CD4-positive, CD25-positive, alpha-beta regulatory T cell (primary cell): ENCODE data around the gene DNAJC30. TPM values are rescaled to one million over a fixed set of nuclear protein-coding genes. Genes with fewer than 3 reads are reported as not detected.
"Not testable (repeated sequence)": the region's sequence is repeated elsewhere in the genome, so short reads cannot be mapped to it uniquely, and the experiment has no call there.

Source experiments
- ATAC-seq, 2 donors: fragments of 150-1000 bp; cut with Tn5 transposase; one replicate each; pipeline ENCODE4 v1.10.0; 2021; ENCODE audit warnings: low read depth in 2 of 2, moderate number of reproducible peaks in 2 of 2, moderate library complexity in 1 of 2
- DNase-seq, 3 donors: peaks; one replicate each; pipeline versions ENCODE4 v3.0.0 to v3.0.0-alpha.2; 2012 to 2022; ENCODE audit warnings: mixed read lengths in 1 of 3
- H3K27ac ChIP-seq: one replicate; pipeline ENCODE4 v1.7.0; 2013; ENCODE audit warnings: mild to moderate bottlenecking, low read length; ENCODE audit not compliant: insufficient read depth, poor library complexity, severe bottlenecking
- H3K27me3 ChIP-seq: one replicate; pipeline ENCODE4 v1.7.0; 2013; ENCODE audit warnings: low read length; ENCODE audit not compliant: control insufficient read depth, insufficient read depth
- H3K36me3 ChIP-seq: one replicate; pipeline ENCODE4 v1.7.0; 2013; ENCODE audit warnings: mild to moderate bottlenecking, low read length, moderate library complexity; ENCODE audit not compliant: control insufficient read depth, insufficient read depth
- H3K4me1 ChIP-seq: 2 replicates; pipeline ENCODE4 v1.7.0; 2013; ENCODE audit warnings: mild to moderate bottlenecking, low read length; ENCODE audit not compliant: insufficient read depth, control insufficient read depth, poor library complexity, severe bottlenecking
- H3K4me3 ChIP-seq: one replicate; pipeline ENCODE4 v1.7.0; 2013; ENCODE audit warnings: low read depth, mild to moderate bottlenecking, low read length, moderate library complexity
- H3K9me3 ChIP-seq, 2 experiments: 1 replicate in 1 of 2; 2 replicates in 1 of 2; pipeline ENCODE4 v1.7.0; 2013; ENCODE audit warnings: low read length in 2 of 2, mild to moderate bottlenecking in 1 of 2, moderate library complexity in 1 of 2; ENCODE audit not compliant: control insufficient read depth in 2 of 2
- H3K27ac Mint-ChIP-seq, 3 donors: one replicate each; pipeline ENCODE4 v1.8.0; 2020 to 2022; ENCODE audit warnings: mild to moderate bottlenecking in 3 of 3, mixed read lengths in 3 of 3, moderate library complexity in 2 of 3
- H3K27me3 Mint-ChIP-seq: one replicate; pipeline ENCODE4 v1.8.0; 2022; ENCODE audit warnings: mild to moderate bottlenecking, mixed read lengths
- H3K36me3 Mint-ChIP-seq: one replicate; pipeline ENCODE4 v1.8.0; 2020; ENCODE audit warnings: mixed read lengths
- H3K4me1 Mint-ChIP-seq, 4 donors: one replicate each; pipeline ENCODE4 v1.8.0; 2020 to 2022; ENCODE audit warnings: mixed read lengths in 4 of 4, mild to moderate bottlenecking in 1 of 4
- H3K4me3 Mint-ChIP-seq, 4 donors: one replicate each; pipeline ENCODE4 v1.8.0; 2020 to 2022; ENCODE audit warnings: mild to moderate bottlenecking in 4 of 4, mixed read lengths in 4 of 4, moderate library complexity in 3 of 4
- H3K9me3 Mint-ChIP-seq, 7 donors: one replicate each; pipeline ENCODE4 v1.8.0; 2020 to 2022; ENCODE audit warnings: mixed read lengths in 7 of 7, mild to moderate bottlenecking in 3 of 7, moderate library complexity in 2 of 7
- polyA plus RNA-seq, 4 donors: library from polyadenylated mRNA; unstranded; fragments of 300-500 nt; fragmentation: Illumina TruSeq; gene quantifications; one replicate each; pipeline ENCODE4 v1.2.3, GENCODE V29; 2021
- total RNA-seq: library from RNA; stranded (reverse); gene quantifications from one replicate; pipeline ENCODE4 v1.2.3, GENCODE V29; 2022

Gene DNAJC30
- total and polyA plus RNA-seq, 5 donors from 2014 or later, result 10.0 to 14.4 (median 12.7) TPM

DNA sequence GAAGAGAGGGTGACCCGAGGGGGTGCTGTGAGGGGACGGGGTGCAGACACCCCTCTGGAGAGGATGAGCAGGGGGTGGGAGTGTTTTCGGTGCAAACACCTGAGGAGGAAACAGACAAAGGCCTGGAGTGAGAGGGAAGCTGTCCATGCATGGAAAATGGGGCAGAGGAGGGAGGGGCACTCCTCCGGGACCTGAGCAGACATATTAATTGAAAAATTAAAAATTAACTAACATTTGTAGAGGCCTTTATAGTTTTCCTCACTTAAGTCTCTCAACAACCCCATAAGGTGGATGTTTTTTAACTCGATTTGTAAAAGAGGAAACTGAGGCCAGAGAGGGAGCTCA is 14.4 kb downstream of the DNAJC30 start:
- H3K4me3 ChIP-seq, result no peak overlapping the region
- H3K27me3 Mint-ChIP-seq, result peaks cover 26% of the 10 kb centered on the region
- H3K27ac ChIP-seq, result no peak overlapping the region
- peak overlapping the region in 1 of 3 donors; percentile 68 for H3K27ac Mint-ChIP-seq
- no peak for ATAC-seq
- peak overlapping the region; percentile 63 to 79 (median 74) for H3K4me3 Mint-ChIP-seq
- peaks cover 13% of the 10 kb centered on the region for H3K4me1 ChIP-seq
- H3K36me3 ChIP-seq, result no peaks in the 10 kb centered on the region
- H3K4me1 Mint-ChIP-seq, result peaks cover 0 to 8% (median 2%) of the 10 kb centered on the region in 4 donors
- DNase-seq, result no peak
- no peaks in the 10 kb centered on the region for H3K9me3 ChIP-seq
- peaks cover 3% of the 10 kb centered on the region for H3K27me3 ChIP-seq
- H3K9me3 Mint-ChIP-seq, result peaks cover 0 to 6% (median 0%) of the 10 kb centered on the region in 7 donors
- no peaks in the 10 kb centered on the region for H3K36me3 Mint-ChIP-seq

DNA sequence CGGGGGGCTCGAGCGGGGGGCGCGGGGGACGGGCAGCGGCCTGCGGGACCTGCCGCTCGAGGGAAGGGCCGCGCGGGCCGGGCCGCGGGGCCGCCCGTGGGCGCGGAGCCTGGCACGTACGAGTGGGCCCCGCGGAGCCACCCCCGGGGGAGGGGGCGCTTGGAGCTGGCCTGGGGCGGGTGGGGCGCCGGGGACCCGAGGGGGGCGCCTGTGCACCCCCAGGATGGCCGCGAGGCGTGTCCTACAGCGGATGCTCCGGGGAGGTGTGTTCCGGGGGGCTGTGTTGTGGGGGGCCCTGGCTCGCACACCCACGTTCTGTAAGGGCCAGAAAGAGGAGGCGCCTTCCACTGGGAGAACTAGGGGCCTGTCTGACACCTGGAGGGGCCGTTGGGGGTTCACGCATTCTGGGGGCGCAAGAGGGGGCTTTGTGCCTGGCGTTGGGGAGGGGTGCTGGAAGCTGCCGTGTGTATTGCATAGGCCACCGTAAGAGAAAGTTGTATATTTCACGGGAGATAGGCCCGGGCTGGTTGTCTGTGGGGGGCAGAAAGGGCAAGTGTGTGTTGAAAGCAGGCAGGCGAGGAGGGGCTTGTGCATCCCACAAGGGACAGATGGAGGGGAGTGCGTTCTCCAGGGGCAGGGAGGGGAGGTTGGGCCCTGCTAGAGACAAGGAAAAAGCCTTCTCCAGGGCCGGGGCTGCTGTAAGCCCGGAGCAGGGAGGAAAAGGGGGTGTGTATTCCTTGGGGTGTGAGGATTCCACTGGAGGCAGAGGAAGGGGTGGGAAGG is 15.0 kb downstream of the DNAJC30 start:
- peaks cover 0 to 7% (median 1%) of the 10 kb centered on the region in 7 donors for H3K9me3 Mint-ChIP-seq
- peaks cover 0 to 8% (median 2%) of the 10 kb centered on the region in 4 donors for H3K4me1 Mint-ChIP-seq
- no peak overlapping the region for H3K4me3 ChIP-seq
- peaks cover 32% of the 10 kb centered on the region for H3K27me3 Mint-ChIP-seq
- H3K27ac Mint-ChIP-seq, result peak overlapping the region in 1 of 3 donors; percentile 68
- DNase-seq, result no peak
- ATAC-seq, result no peak
- H3K27ac ChIP-seq, result no peak overlapping the region
- peak overlapping the region; percentile 63 to 79 (median 74) for H3K4me3 Mint-ChIP-seq
- peaks cover 3% of the 10 kb centered on the region for H3K27me3 ChIP-seq
- H3K4me1 ChIP-seq, result peaks cover 13% of the 10 kb centered on the region
- H3K9me3 ChIP-seq, result no peaks in the 10 kb centered on the region
- no peaks in the 10 kb centered on the region for H3K36me3 ChIP-seq
- no peaks in the 10 kb centered on the region for H3K36me3 Mint-ChIP-seq

DNA sequence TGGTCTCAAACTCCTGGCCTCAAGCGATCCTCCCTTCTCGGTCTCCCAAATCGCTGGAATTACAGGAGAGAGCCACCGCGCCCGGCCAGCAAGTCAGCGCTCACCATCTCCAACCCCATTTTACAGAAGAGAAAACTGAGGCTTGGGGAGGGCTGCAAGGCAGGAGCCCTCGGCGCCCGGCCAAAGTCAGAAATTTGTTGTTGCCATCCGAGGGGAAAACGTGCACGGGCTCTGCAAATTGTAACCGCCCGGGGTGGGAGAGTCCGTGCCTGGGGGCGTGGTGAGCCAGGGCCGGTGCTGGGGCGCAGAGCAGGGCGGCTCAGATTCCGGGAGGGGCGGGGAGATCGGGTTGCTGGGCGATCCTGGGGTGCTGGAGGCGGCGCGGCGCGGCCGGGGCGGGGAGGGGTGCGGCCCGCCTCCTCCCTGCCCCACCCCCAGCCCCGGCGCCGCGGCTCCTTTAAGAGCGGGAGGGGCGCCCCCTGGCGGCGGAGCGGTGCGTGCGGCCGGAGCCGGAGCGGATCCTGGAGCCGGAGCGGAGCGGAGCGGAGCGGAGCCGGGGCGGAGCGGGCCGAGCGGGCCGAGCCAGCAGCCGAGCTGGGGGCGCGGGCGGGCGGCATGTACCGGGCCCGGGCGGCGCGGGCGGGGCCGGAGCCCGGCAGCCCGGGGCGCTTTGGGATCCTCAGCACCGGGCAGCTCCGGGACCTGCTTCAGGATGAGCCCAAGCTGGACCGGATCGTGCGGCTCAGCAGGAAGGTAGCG is 15.7 kb downstream of the DNAJC30 start, which contains the start of gene VPS37D:
VPS37D (plus strand) TSS at position 488 of the 759 bp plus-strand sequence; CDS start at position 616, 128 bp downstream.
- Mint-ChIP-seq H3K4me1 (peaks cover 0 to 8% (median 2%) of the 10 kb centered on the region in 4 donors), H3K4me3 (peak within 1 kb of the TSS; percentile 75 to 83 (median 80))
- peak; percentile 93 to 94 for ATAC-seq

DNA sequence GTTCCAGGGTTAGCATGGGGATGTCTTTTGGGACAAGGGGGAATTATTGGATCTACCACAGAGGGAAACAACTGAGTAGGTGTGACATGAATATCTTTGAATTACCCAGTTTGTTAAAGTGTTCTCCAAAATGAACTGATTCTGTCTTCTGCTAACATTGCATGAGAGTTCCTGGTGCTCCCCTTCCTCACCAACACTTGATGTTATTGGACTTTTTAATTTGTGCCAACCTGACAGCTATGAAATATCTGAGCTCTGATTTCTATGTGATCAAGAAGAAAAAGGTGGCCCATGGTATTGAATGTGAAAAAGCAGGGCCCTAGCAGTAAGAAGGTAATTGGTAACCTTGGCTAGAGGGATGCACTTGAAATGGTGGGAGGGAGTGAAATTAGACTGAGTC is 20.2 kb downstream of the DNAJC30 start:
- no peak for ATAC-seq
- H3K4me3 Mint-ChIP-seq, result peak overlapping the region in 1 of 4 donors; percentile 62
- H3K27ac Mint-ChIP-seq, result peak overlapping the region in 2 of 3 donors; percentile 11 to 58

More for the DNA sequence above, 15.7 kb downstream of the DNAJC30 start, which contains the start of gene VPS37D:
- H3K9me3 Mint-ChIP-seq, result peaks cover 0 to 12% (median 6%) of the 10 kb centered on the region in 7 donors
- peaks cover 39% of the 10 kb centered on the region for H3K27me3 Mint-ChIP-seq
- H3K36me3 ChIP-seq, result no peaks in the 10 kb centered on the region
- H3K4me3 ChIP-seq, result no peak within 1 kb of the TSS
- peaks cover 6% of the 10 kb centered on the region for H3K27me3 ChIP-seq
- H3K9me3 ChIP-seq, result no peaks in the 10 kb centered on the region
- peak within 1 kb of the TSS in 1 of 3 donors; percentile 68 for H3K27ac Mint-ChIP-seq
- H3K27ac ChIP-seq, result no peak within 1 kb of the TSS
- peaks cover 13% of the 10 kb centered on the region for H3K4me1 ChIP-seq
- no peaks in the 10 kb centered on the region for H3K36me3 Mint-ChIP-seq
- DNase-seq, result peak; percentile 88 to 93 (median 91)

DNA sequence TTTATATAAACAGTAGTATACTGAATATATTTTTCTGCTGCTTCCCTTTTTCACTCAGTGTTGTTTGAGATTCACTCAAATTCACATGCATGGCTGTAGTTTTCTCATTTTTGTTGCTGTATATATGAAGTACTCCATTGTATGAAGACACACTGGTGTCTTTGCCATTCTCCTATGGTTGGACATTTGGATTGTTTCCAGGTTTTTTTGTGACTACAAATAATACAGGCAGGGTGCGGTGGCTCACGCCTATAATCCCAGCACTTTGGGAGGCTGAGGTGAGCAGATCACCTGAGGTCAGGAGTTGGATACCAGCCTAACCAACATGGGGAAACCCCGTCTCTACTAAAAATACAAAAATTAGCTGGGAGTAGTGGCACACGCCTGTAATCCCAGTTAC is 22.7 kb downstream of the DNAJC30 start:
- not testable (repeated sequence) for ATAC-seq, H3K4me3 Mint-ChIP-seq, H3K36me3 Mint-ChIP-seq, H3K4me1 Mint-ChIP-seq, H3K27me3 ChIP-seq, DNase-seq, H3K27ac Mint-ChIP-seq, H3K4me1 ChIP-seq, H3K9me3 ChIP-seq, H3K36me3 ChIP-seq, H3K4me3 ChIP-seq, H3K27ac ChIP-seq
- H3K27me3 Mint-ChIP-seq, result peaks cover 48% of the 10 kb centered on the region
- peaks cover 0 to 12% (median 5%) of the 10 kb centered on the region in 7 donors for H3K9me3 Mint-ChIP-seq

More for the DNA sequence above, 20.2 kb downstream of the DNAJC30 start:
- no peak for DNase-seq
- H3K36me3 ChIP-seq, result no peaks in the 10 kb centered on the region
- no peaks in the 10 kb centered on the region for H3K9me3 ChIP-seq
- H3K4me1 ChIP-seq, result peaks cover 6% of the 10 kb centered on the region
- Mint-ChIP-seq H3K27me3 (peaks cover 55% of the 10 kb centered on the region), H3K4me1 (peaks cover 0 to 2% (median 0%) of the 10 kb centered on the region in 4 donors), H3K9me3 (peaks cover 0 to 12% (median 6%) of the 10 kb centered on the region in 7 donors), H3K36me3 (no peaks in the 10 kb centered on the region)
- H3K27me3 ChIP-seq, result peaks cover 6% of the 10 kb centered on the region
- H3K27ac ChIP-seq, result no peak overlapping the region
- no peak overlapping the region for H3K4me3 ChIP-seq

- Histone ChIP-seq H3K4me1 (no peaks in the 10 kb centered on the region), H3K36me3 (no peaks in the 10 kb centered on the region), H3K9me3 (no peaks in the 10 kb centered on the region), H3K27me3 (peaks cover 3% of the 10 kb centered on the region), H3K27ac (no peak overlapping the region), H3K4me3 (no peak overlapping the region)
- DNase-seq (no peak), ATAC-seq (no peak)
- no peaks in the 10 kb centered on the region for H3K36me3 Mint-ChIP-seq
- H3K27ac Mint-ChIP-seq, result no peak overlapping the region
- H3K4me1 Mint-ChIP-seq, result no peaks in the 10 kb centered on the region
- H3K4me3 Mint-ChIP-seq, result no peak overlapping the region
- peaks cover 48% of the 10 kb centered on the region for H3K27me3 Mint-ChIP-seq
- H3K9me3 Mint-ChIP-seq, result peaks cover 0 to 12% (median 5%) of the 10 kb centered on the region in 7 donors
Measured at GRCh38 chr7:73659983-73660382, 23.3 kb downstream of the DNAJC30 start.

- H3K4me1 Mint-ChIP-seq, H3K36me3 ChIP-seq, H3K27ac Mint-ChIP-seq, ATAC-seq, H3K36me3 Mint-ChIP-seq, H3K4me3 ChIP-seq, H3K9me3 ChIP-seq, H3K4me3 Mint-ChIP-seq, H3K27ac ChIP-seq, H3K9me3 Mint-ChIP-seq, DNase-seq, H3K27me3 ChIP-seq, H3K4me1 ChIP-seq: not testable (repeated sequence)
- peaks cover 34% of the 10 kb centered on the region for H3K27me3 Mint-ChIP-seq
Measured at GRCh38 chr7:73655309-73655708, 27.9 kb downstream of the DNAJC30 start.
